Left ventricle myocardium inferior (tissue), 1 donor: Measurements from ENCODE around the gene PLN. TPM values are rescaled to one million over a fixed set of nuclear protein-coding genes. Genes with fewer than 3 reads are reported as not detected.

Experiments
- DNase-seq: peaks from one replicate; pipeline ENCODE4 v3.0.0-alpha.2; 2020
- H3K27ac ChIP-seq: fragments of 200-600 bp; replicated peaks from 2 replicates; pipeline ENCODE4 v1.8.0; 2021
- H3K27me3 ChIP-seq: fragments of 200-600 bp; 2 replicates; pipeline ENCODE4 v1.8.0; 2021; ENCODE audit warnings: low read depth
- H3K36me3 ChIP-seq: fragments of 200-600 bp; 2 replicates; pipeline ENCODE4 v1.8.0; 2021
- H3K4me1 ChIP-seq: fragments of 200-600 bp; 2 replicates; pipeline ENCODE4 v1.8.0; 2021
- H3K4me3 ChIP-seq: fragments of 200-600 bp; 2 replicates; pipeline ENCODE4 v1.8.0; 2021; ENCODE audit warnings: mild to moderate bottlenecking, moderate library complexity
- H3K9me3 ChIP-seq: fragments of 200-600 bp; replicated peaks from 2 replicates; pipeline ENCODE4 v1.8.0; 2021
- intact Hi-C: fragments of 100-400 bp; cut with micrococcal nuclease; formaldehyde crosslinking; loops from one replicate; pipeline ENCODE4 v1.11.0; 2022
- total RNA-seq: library from RNA; stranded (reverse); fragmentation: NEBNext Ultra II Directional; extraction: Animal tissue kit (Norgen Biotek cat#: 25700); gene quantifications from one replicate; pipeline ENCODE4 v1.2.1, GENCODE V29; 2021
- TF ChIP-seq, protein P1 (sequence below): fragments of 200-600 bp; IDR thresholded peaks from 2 replicates; pipeline ENCODE4 v1.8.0; 2021; ENCODE audit warnings: antibody characterized with exemption, mild to moderate bottlenecking, borderline replicate concordance
- donor health status: DM: no; HTN: yes; CAD: no; lungs with severe emphysema.

PLN gene
- total RNA-seq, 1 donor from 2014 or later: 2,329 TPM

DNA sequence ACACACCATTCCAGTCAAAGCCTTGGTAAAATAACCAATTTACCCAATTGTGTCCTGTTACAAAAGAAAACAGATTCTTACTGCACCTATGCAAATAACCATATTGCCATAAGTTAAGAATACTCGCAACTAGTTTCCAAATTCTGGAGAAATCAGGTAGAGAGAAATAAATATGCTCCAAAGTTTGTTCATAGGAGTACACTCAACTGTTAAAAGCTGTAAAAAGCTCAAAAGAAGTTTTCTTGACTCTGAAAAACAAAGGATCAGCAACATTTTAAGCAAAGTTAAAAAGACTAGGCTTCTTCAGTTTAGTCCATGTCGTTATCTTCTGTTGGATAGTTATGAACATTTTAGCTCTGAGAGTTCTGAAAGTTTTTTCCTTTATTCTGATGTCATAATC is 55.3 kb downstream of the PLN start:
- H3K27ac ChIP-seq: no peak overlapping the region
- H3K27me3 ChIP-seq: no peaks in the 10 kb centered on the region
- DNase-seq: no peak
- H3K9me3 ChIP-seq: no peaks in the 10 kb centered on the region
- no peaks in the 10 kb centered on the region for H3K36me3 ChIP-seq
- H3K4me3 ChIP-seq: no peak overlapping the region
- intact Hi-C loops: no loop called here
- TF ChIP-seq, protein P1, sequence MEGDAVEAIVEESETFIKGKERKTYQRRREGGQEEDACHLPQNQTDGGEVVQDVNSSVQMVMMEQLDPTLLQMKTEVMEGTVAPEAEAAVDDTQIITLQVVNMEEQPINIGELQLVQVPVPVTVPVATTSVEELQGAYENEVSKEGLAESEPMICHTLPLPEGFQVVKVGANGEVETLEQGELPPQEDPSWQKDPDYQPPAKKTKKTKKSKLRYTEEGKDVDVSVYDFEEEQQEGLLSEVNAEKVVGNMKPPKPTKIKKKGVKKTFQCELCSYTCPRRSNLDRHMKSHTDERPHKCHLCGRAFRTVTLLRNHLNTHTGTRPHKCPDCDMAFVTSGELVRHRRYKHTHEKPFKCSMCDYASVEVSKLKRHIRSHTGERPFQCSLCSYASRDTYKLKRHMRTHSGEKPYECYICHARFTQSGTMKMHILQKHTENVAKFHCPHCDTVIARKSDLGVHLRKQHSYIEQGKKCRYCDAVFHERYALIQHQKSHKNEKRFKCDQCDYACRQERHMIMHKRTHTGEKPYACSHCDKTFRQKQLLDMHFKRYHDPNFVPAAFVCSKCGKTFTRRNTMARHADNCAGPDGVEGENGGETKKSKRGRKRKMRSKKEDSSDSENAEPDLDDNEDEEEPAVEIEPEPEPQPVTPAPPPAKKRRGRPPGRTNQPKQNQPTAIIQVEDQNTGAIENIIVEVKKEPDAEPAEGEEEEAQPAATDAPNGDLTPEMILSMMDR: no peak
- peaks cover 34% of the 10 kb centered on the region for H3K4me1 ChIP-seq

DNA sequence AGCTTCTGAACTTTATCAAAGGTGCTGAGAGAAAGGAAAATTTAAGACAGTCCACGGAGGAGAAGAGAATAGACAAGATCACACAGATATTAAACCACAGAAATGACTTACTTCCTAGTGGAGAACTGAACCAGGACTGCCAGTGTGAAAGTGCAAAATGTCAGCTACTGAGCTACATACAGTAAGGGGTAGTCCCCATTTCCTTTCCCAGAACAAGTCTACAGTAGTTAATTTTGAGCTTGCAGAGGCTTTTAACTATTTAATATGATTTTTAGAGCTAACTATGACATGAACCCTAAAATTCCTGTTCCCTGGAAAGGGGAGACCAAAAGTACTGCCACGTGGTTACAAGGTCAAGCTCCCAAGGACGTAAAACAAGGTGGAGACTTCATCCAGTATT is 58.2 kb downstream of the PLN start:
- no peak overlapping the region for H3K4me3 ChIP-seq
- TF ChIP-seq, protein P1: no peak
- H3K36me3 ChIP-seq: no peaks in the 10 kb centered on the region
- no peak for DNase-seq
- peaks cover under 1% of the 10 kb centered on the region for H3K9me3 ChIP-seq
- intact Hi-C loops: no loop called here
- peaks cover 33% of the 10 kb centered on the region for H3K4me1 ChIP-seq
- no peak overlapping the region for H3K27ac ChIP-seq
- H3K27me3 ChIP-seq: no peaks in the 10 kb centered on the region

DNA sequence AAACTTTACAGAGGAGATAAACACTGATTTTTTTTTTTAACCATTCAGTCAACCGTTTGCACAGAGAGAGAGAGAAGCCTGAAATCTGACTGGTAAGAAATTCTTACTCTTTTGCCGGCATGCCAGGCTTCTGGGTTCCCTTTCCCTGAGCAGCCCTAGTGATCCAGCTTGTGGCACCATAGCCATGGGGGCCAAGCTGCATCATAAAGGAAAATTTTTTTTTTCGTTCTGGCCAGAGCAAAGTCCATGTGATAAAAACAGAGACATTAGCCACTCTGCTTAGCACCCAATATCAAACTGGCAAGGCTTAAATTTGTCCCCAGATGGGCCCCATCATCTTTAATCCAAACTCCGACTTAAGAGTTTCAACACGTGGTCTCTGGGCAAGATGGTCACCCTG is 58.8 kb downstream of the PLN start:
- Histone ChIP-seq H3K4me1 (peaks cover 33% of the 10 kb centered on the region), H3K4me3 (no peak overlapping the region), H3K27ac (no peak overlapping the region), H3K27me3 (no peaks in the 10 kb centered on the region), H3K36me3 (no peaks in the 10 kb centered on the region), H3K9me3 (peaks cover 6% of the 10 kb centered on the region)
- no peak for DNase-seq
- TF ChIP-seq, protein P1: no peak
- intact Hi-C loops: no loop called here

Other genes with a start within 250 kb of the PLN start
- 11.5 TPM for gene CEP85L, start 103.3 kb downstream of the PLN start, total RNA-seq